Colonic mucosa (tissue), 4 donors: Measurements from ENCODE around the gene MXRA8. TPM values are rescaled to one million over a fixed set of nuclear protein-coding genes. Genes with fewer than 3 reads are reported as not detected.
"Not testable (repeated sequence)": the region's sequence is repeated elsewhere in the genome, so short reads cannot be mapped to it uniquely, and the experiment has no call there.

ENCODE experiments used
- DNase-seq: peaks from one replicate; pipeline ENCODE4 v3.0.0-alpha.2; 2020
- H3K27ac ChIP-seq: fragments of 200-600 bp; one replicate; pipeline ENCODE4 v1.8.0; 2021
- H3K27me3 ChIP-seq: fragments of 200-600 bp; one replicate; pipeline ENCODE4 v1.8.0; 2021
- H3K36me3 ChIP-seq: fragments of 200-600 bp; one replicate; pipeline ENCODE4 v1.8.0; 2021
- H3K4me1 ChIP-seq: fragments of 200-600 bp; one replicate; pipeline ENCODE4 v1.8.0; 2021; ENCODE audit warnings: mild to moderate bottlenecking
- H3K4me3 ChIP-seq: fragments of 200-600 bp; one replicate; pipeline ENCODE4 v1.8.0; 2021
- H3K9ac ChIP-seq, 2 donors: one replicate each; pipeline ENCODE4 v1.7.0; 2013; ENCODE audit warnings: control low read depth in 2 of 2, low read depth in 2 of 2, low read length in 2 of 2
- H3K9me3 ChIP-seq: fragments of 200-600 bp; one replicate; pipeline ENCODE4 v1.8.0; 2021
- intact Hi-C: fragments of 100-400 bp; cut with DNase I; formaldehyde crosslinking; loops from one replicate; pipeline ENCODE4 v1.14.1; 2022
- total RNA-seq, 2 donors: library from RNA; stranded (reverse); fragmentation: NEBNext Ultra II Directional in 1 of 2; extraction: Animal tissue kit (Norgen Biotek cat#: 25700) in 1 of 2; gene quantifications; one replicate each; pipeline ENCODE4 v1.2.1, GENCODE V29; 2021
- TF ChIP-seq, protein P1 (sequence below): fragments of 200-600 bp; IDR thresholded peaks from one replicate; pipeline ENCODE4 v1.8.0; 2022; ENCODE audit warnings: antibody characterized with exemption, mild to moderate bottlenecking
- donor health status: healthy.
- donor health status: DM: no; HTN: no; CAD: no.
- donor health status: DM: no; HTN: no; CAD: no.

Gene MXRA8
- total RNA-seq, 2 donors from 2014 or later: 5.9 to 14.0 TPM

DNA sequence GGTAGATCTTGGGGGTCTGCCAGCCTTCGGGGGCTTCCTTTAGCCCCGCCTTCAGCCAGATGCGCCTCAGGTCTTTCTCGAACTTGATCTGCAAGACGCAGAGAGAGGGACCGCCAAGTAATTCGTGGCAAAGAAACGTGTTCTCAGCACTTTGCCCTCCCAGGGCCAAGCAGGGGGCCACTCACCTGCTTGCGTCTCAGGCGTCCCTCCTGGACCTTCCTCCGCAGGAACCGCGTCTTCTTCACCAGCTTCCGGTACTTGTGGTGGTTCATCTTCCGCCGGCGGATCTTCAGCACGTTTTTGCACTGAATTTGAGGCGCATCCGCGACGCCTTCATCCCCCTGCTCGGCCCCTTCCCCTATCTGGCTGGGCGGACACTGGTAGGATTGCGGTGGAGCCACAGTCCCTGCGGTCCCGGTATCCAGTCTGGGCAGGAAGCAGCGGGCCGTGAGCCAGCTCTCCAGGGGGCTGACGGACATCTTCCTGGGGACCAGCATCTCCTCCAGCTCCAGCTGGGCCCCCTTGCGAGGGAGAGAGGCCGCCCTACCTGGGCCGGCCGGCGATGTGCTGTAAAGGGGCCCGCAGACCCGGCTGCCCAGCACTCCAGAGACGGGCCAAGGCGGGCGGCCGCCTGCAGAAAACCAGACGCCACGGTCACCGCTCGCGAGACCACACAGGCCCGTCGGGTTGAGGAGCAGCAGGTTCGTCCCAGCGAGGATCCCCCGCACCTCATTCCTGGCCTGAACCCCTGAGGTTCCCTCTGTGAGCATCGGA, 15.6 kb upstream of the MXRA8 start:
- no peaks in the 10 kb centered on the region for H3K27me3 ChIP-seq
- peak overlapping the region; percentile 87 to 98 for H3K9ac ChIP-seq
- peak overlapping the region; percentile 75 for H3K4me3 ChIP-seq
- H3K9me3 ChIP-seq: no peaks in the 10 kb centered on the region
- no peak overlapping the region for H3K27ac ChIP-seq
- TF ChIP-seq, protein P1, sequence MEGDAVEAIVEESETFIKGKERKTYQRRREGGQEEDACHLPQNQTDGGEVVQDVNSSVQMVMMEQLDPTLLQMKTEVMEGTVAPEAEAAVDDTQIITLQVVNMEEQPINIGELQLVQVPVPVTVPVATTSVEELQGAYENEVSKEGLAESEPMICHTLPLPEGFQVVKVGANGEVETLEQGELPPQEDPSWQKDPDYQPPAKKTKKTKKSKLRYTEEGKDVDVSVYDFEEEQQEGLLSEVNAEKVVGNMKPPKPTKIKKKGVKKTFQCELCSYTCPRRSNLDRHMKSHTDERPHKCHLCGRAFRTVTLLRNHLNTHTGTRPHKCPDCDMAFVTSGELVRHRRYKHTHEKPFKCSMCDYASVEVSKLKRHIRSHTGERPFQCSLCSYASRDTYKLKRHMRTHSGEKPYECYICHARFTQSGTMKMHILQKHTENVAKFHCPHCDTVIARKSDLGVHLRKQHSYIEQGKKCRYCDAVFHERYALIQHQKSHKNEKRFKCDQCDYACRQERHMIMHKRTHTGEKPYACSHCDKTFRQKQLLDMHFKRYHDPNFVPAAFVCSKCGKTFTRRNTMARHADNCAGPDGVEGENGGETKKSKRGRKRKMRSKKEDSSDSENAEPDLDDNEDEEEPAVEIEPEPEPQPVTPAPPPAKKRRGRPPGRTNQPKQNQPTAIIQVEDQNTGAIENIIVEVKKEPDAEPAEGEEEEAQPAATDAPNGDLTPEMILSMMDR: no peak
- no peaks in the 10 kb centered on the region for H3K36me3 ChIP-seq
- intact Hi-C loops: no loop called here
- H3K4me1 ChIP-seq: peaks cover 23% of the 10 kb centered on the region
- DNase-seq: no peak

DNA sequence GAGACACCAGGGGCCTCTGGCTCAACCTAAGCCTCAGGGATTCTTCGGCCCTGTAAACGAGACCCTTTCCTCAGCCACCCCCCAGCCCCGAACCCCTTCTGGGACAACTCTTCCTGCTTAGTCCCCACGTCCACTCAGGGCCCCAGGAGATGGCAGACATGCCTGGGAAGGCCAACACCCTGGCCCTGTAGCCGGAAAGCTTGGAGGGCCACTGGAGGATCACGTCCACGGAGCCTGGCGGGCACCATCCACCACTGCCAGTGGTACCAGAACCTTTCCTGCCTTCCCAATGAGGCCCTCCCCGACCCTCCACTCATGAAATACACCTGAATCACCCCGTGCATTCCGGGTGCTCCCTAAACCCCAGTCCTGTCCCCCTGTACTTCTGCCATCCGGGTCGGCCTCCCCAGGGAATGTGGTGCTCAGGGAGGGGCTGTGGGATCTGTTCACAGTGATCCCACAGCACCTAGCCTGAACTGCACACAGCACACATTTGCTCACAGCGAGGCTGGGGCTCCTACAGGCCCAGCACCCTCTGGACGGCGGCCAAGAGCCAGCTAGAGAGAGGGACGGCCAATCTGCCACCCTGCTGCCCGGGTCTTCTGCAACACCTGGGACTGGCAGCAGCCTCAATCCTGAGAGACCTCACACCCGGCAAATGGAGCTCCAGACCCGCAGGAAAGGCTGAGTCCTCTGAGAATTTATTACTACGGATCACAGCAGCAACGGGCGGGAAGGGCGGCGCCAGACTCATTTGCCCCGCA, 14.9 kb upstream of the MXRA8 start:
- intact Hi-C loops: no loop called here
- no peak for DNase-seq
- Histone ChIP-seq H3K9me3 (no peaks in the 10 kb centered on the region), H3K9ac (no peak overlapping the region), H3K4me1 (peaks cover 23% of the 10 kb centered on the region), H3K36me3 (no peaks in the 10 kb centered on the region), H3K27me3 (no peaks in the 10 kb centered on the region), H3K4me3 (peak overlapping the region; percentile 75), H3K27ac (no peak overlapping the region)
- TF ChIP-seq, protein P1: no peak

DNA sequence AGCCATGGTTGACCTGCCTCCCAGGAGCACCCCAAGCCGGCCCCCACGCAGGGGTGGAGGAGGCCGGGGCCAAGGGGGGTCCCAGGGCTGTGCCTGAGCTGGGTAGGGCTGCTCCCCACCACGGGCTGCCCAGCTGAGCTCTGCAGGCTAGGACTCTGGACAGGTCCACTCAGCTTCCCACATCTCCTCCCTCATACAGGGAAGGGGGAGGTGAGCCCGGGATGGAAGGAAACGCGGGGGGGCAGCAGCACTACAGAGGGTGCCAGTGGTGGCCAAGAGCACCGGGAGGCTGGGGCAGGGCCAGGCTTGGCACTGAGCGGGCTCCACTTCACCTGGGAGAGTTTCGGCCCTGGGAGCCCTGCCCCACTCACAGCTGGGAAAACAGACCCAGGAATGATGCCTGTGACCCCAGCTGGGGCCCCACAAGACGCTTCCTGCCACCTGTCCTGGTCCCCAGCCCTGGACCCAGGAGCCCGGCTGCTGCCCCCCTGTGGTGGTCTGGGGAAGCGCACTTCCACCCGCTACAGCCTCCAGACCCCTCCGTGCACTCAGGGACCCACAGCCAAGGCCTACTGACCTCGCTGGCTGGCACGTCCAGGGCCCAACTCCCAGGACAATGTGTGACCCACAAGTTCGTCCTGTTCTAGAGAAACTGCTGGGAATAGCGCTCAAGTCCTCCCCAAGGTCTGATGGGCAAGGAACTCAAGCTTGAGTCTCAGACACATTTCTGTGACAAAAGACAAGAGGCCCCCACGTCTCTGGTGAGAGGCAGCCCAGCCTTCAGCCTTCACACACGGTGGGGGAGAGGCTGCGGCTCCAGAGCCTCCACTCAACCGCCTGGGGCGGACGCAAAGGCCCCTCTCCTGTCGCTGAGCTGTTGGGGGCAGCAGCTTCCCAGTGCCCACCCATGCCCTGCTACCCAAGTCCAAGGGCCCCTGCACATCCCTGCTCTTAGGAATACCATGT, 13.7 kb upstream of the MXRA8 start:
- TF ChIP-seq, protein P1: peak; percentile 96
- H3K9ac ChIP-seq: no peak overlapping the region
- H3K27me3 ChIP-seq: no peaks in the 10 kb centered on the region
- H3K27ac ChIP-seq: no peak overlapping the region
- intact Hi-C loops: no loop called here
- H3K9me3 ChIP-seq: no peaks in the 10 kb centered on the region
- H3K4me3 ChIP-seq: no peak overlapping the region
- H3K4me1 ChIP-seq: peaks cover 23% of the 10 kb centered on the region
- H3K36me3 ChIP-seq: no peaks in the 10 kb centered on the region
- peak; percentile 76 for DNase-seq

DNA sequence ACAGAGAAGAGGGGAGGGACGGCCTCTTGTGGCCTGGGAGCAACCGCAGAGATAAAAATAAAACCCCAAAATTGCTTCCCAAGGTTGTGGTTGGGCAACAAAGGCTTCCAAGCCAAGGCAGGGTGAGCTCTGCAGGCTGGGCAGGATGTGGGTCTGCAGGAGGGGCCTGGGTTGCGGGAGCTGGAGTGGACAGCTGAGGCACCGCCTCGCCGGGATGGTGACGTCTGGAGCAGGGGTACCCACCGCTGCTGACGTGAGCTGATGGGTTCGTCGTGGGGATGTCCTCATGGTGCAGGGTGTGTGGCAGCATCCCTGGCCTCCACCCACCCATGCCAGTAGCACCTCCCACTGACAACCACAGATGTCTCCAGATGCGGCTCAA, 13.0 kb upstream of the MXRA8 start:
- Histone ChIP-seq H3K27me3 (no peaks in the 10 kb centered on the region), H3K4me3 (no peak overlapping the region), H3K9me3 (no peaks in the 10 kb centered on the region), H3K4me1 (peaks cover 23% of the 10 kb centered on the region), H3K9ac (no peak overlapping the region), H3K36me3 (no peaks in the 10 kb centered on the region), H3K27ac (no peak overlapping the region)
- TF ChIP-seq, protein P1: no peak
- DNase-seq: no peak
- intact Hi-C loops: no loop called here

DNA sequence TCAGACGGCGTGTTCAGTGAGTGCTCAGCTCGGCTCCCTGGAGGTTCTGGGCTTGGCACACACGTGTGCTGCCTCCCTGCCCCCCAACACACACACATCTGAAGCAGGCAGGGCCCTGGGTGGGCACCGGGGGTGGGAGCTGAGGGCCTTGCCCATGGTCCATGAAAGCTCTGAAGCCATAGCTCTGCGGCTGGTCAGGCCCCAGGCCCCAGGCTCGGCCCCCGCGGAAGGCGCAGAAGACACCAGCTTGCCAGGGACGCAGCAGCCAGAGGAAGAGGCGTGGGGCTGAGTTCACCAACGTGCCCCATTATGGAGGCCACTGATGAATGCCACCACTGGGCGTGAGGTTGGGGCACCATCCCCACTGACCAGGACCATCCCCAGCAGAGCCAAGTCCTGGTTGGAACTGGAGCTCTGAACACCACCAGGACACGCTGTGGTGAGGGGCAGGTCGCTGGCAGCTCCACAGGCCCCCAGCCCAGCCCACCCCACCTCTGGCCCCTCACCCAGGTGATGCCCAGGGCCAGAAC, 12.5 kb upstream of the MXRA8 start:
- H3K36me3 ChIP-seq: no peaks in the 10 kb centered on the region
- intact Hi-C loops: no loop called here

DNA sequence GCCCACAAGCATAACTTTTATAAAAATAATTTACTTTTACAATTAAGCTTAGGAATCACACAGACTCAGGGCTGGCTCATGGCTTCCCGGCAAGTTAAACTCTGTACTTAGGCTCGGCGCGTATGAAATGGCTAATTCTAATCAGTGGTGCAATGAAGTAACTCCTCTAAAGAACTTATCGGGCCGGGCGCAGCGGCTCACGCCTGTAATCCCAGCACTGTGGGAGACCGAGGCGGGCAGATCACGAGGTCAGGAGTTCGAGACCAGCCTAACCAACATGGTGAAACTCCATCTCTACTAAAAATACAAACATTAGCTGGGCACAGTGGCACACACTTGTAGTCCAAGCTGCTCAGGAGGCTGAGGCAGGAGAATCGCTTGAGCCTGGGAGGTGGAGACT, 11.7 kb upstream of the MXRA8 start:
- H3K36me3 ChIP-seq, H3K9ac ChIP-seq, H3K9me3 ChIP-seq, H3K27ac ChIP-seq, H3K4me3 ChIP-seq, H3K27me3 ChIP-seq, intact Hi-C loops, DNase-seq: not testable (repeated sequence)
- H3K4me1 ChIP-seq: peaks cover 19% of the 10 kb centered on the region

More for the DNA sequence above, 12.5 kb upstream of the MXRA8 start:
- Histone ChIP-seq H3K9me3 (no peaks in the 10 kb centered on the region), H3K4me1 (peaks cover 20% of the 10 kb centered on the region), H3K4me3 (no peak overlapping the region), H3K27ac (no peak overlapping the region), H3K9ac (no peak overlapping the region), H3K27me3 (no peaks in the 10 kb centered on the region)
- TF ChIP-seq, protein P1: no peak
- no peak for DNase-seq
